GM12872 (cell line): ENCODE data around the gene PAPSS1.

Source experiments
- TF ChIP-seq, protein P1 (sequence below): IDR thresholded peaks from 3 replicates; pipeline ENCODE4 v1.5.1; 2011; ENCODE audit warnings: low read depth, mild to moderate bottlenecking, low read length, moderate library complexity; ENCODE audit not compliant: insufficient read depth

The PAPSS1 gene

GRCh38 chr4:107669068-107669467 is 51.0 kb downstream of the PAPSS1 start:
- TF ChIP-seq, protein P1, sequence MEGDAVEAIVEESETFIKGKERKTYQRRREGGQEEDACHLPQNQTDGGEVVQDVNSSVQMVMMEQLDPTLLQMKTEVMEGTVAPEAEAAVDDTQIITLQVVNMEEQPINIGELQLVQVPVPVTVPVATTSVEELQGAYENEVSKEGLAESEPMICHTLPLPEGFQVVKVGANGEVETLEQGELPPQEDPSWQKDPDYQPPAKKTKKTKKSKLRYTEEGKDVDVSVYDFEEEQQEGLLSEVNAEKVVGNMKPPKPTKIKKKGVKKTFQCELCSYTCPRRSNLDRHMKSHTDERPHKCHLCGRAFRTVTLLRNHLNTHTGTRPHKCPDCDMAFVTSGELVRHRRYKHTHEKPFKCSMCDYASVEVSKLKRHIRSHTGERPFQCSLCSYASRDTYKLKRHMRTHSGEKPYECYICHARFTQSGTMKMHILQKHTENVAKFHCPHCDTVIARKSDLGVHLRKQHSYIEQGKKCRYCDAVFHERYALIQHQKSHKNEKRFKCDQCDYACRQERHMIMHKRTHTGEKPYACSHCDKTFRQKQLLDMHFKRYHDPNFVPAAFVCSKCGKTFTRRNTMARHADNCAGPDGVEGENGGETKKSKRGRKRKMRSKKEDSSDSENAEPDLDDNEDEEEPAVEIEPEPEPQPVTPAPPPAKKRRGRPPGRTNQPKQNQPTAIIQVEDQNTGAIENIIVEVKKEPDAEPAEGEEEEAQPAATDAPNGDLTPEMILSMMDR: no peak

- TF ChIP-seq, protein P1: no peak
Measured at GRCh38 chr4:107666134-107666533, 53.9 kb downstream of the PAPSS1 start.

DNA sequence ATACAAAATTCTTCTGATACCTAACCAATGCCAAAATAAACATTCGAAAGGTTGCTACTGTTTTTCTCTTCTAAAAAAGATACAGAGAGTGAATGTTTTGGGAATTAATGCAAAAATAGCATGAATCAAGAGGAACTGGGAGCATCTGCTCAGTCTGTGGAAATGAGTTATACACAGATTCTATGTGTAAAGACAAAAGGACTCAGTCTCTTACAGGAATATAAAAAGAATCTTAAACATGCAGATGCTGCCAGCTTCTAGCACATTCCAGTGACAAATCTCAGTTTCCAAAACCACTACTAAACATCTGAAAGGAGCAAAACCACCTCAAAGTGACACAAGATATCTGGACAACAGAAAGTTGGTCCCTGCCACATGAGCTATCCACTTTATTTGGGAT is 55.0 kb downstream of the PAPSS1 start:
- TF ChIP-seq, protein P1: no peak

- TF ChIP-seq, protein P1: no peak
Measured at GRCh38 chr4:107658400-107659336, 61.4 kb downstream of the PAPSS1 start.

GRCh38 chr4:107655289-107655688 is 64.7 kb downstream of the PAPSS1 start:
- TF ChIP-seq, protein P1: no peak

DNA sequence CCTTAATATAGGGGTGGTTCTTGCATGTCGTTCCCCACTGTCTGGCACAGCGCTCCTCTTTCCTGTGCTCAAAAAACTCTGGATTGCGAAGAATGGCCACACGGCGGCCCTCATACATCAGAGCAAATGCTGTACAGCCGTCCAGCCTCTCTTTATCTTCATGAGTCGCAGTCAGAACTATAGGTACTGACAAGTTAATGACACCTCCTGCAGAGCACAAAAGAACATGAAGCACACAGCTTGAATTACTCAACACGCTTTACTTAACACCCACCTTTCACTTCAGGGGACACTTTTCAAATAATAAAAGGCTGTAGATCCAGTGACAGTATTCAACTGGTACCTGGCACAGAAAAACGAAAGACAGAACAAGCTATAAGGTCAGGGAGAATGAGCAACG is 65.3 kb downstream of the PAPSS1 start:
- TF ChIP-seq, protein P1: no peak

DNA sequence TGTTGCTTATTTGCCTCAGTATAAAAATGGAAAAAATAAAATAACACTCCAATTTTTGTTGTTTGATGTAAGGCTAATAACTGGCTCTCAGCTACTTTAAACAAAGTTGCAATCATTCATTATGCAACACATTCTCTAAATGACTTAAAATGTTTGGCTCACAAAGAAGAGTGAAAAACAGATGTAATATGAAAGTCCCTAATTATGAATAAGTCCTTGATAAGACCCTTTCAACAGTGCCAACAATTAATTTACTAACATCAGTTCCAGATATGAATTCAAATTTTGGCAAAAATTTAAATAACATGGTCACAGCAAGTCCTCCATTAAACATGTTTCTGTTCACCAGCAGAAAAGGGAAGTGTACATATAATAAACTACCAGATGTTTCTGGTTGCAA is 69.8 kb downstream of the PAPSS1 start:
- TF ChIP-seq, protein P1: no peak
